Measurements from ENCODE around the gene GAST.
"Not testable (repeated sequence)": the region's sequence is repeated elsewhere in the genome, so short reads cannot be mapped to it uniquely, and the experiment has no call there.

GAST gene, protein sequence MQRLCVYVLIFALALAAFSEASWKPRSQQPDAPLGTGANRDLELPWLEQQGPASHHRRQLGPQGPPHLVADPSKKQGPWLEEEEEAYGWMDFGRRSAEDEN

DNA sequence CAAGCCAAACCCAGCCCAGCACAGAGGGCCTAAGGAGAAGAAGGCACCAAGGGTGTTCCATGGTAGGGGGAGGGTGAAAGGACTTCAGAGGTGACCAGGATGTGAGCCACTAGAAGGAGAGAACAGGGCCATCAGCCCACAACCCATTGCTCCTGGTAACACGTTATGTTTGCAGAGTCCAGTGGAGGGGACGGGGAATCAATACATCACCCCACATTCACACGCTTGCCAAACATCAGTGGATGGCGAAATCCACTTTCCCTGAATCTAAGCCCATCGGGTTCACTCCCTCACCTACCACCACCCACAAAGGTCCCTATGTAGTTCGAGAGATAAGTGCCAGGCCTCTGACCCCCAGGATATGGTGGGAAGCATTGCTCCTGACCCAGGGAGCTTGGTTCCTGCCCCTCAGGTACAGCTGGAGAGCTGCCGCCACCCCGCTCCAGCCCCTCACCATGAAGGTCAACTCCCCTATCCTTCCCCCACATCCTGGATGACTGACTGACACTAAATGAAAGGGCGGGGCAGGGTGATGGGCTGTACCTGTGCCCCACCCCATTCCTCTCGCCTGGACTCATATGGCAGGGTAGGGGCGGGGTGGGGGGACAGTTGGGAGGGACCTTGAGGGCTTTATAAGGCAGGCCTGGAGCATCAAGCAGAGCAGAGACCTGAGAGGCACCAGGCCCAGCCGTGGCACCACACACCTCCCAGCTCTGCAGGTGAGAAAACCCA is at the start of gene GAST:
Gene GAST (plus strand): TSS at position 663 of the 732 bp plus-strand sequence. CDS start 3,106 bp downstream, outside the sequence.
- no peak for DNase-seq

- no peak for DNase-seq
Measured at GRCh38 chr17:41663451-41664171, 48.5 kb upstream of the GAST start.

DNA sequence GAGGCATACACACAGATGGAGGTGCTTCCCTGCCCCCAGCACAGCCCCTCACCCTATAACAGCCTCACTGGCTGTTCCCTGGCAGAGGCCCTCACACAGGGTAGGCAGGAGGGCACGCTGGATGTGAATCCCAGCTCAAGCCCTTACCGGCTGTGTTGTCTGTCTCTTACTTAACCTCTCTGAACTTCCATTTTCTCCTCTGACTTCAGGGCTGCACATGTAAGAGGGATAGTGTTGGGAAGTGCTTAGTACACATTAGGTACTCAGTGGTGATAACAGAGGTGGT is 48.0 kb upstream of the GAST start:
- no peak for DNase-seq

DNA sequence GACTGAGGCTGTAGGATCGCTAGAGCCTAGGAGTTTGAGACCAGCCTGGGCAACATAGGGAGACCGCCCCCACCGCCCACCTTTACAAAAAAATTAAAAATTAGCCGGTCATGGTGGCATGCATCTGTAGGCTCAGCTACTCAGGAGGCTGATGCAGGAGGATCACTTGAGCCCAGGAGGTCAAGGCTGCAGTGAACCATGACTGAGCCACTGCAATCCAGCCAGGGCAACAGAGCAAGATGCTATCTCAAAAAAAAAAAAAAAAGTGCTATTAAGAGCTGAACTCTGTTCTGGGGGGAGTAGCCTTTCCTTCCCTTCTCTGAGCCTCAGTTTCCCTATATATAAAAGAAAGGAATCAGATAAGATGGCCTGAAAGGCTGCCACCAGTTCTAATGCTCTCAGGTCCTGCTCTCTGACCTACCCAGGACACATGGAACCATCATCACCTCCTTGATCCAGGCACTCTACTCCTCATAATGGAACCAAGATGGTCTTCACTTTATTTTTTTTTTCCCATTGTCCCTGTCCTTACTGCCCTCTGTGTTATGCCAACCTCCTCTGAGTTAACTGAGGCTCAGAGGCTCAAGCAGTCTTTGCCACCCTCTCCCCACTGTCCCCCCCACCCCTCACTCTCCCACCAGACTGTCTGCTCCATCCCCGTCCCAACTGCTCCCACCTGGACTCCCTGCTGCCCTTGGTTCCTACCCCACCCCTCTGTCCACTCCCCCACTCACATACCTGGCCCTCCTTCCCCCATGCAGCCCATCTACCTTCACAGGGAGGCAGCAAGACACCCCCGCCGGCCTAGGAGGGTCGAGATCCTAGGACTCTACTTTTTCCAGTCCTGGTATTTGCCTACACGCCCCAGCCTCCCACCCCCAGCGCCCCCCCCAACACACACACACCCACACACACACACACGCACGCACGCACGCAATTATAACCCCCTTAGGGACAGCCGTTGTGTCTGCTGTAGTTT is 47.3 kb upstream of the GAST start:
- DNase-seq, result no peak

- DNase-seq, result peak in 54 of 56 donors; percentile 49 to 90 (median 76)
Measured at GRCh38 chr17:41665566-41666236, 46.4 kb upstream of the GAST start.

- DNase-seq, result peak in 25 of 56 donors; percentile 22 to 87 (median 60)
Measured at GRCh38 chr17:41666237-41666641, 45.9 kb upstream of the GAST start.

GRCh38 chr17:41666708-41667279 is 45.3 kb upstream of the GAST start:
- peak in 53 of 56 donors; percentile 22 to 89 (median 69) for DNase-seq

DNA sequence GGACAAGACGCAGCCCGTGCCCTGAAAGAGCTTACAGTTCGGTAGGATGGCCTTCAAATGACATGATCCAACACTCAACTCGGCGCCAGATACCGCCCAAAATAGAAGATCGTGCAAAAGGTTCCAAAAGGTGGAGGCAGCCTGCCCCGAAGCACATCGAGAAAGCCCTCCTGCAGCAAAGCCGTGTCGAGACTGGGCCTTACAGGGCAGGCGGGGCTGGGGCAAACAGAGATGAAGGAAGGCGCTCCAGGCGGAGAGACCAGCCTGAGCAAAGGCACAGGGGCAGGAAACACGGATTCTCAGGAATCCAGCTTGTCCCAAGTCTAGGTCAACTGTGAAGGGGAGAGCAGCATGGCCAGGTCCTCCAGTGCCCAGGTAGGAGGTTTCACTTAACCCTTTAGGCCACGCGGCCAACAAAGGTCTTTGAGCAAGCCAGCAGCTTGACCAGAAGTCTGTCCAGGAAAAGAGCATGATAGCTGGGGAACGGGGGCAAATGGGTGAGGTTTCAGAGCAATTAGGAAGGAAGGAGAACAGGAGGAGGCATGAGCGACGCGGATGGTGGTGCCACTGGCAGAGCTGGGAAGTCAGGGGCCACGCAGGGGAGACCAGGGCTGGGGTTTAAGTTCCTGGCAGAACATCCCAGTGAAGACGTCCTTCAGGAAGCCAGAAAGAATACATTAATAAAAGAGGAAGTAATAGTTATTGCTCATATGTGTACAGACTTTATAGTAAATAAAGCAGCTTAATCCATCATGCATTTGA is 44.7 kb upstream of the GAST start:
- DNase-seq, result no peak

DNA sequence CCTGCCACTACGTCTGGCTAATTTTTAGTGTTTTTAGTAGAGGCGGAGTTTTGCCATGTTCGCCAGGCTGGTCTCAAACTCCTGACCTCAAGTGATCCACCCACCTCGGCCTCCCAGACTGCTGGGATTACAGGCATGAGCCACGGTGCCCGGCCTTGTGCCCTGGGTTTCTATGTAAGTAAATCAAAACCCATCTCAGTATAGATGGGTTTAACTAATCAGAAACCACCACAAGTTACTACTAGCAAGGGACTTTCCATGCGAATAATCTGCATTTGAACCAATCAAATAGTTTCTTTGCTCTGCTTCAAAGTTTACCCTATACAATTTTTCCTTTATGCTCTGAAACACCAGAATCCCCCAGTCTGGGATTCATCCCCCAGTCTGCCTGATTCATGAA is 40.0 kb upstream of the GAST start:
- no peak for DNase-seq

GRCh38 chr17:41675157-41676057 is 36.7 kb upstream of the GAST start:
- DNase-seq, result not testable (repeated sequence)

DNA sequence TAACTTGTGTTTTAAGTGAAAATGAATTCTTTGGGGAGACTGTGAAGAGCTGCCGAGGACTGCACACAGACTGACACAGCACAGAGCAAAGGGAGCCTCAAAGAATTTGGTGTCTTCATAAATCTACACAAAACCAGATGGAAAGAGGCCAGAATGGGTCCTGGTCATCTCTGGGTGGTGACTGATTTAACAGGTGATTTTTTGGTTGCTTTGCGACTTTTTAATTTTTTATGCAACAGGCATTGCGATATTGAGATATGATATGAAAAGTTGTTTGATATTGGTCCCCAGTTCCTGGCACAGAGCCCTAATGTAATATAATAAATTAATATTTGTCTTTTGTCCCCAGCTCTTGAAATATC is 36.1 kb upstream of the GAST start:
- DNase-seq, result no peak

GRCh38 chr17:41678411-41678906 is 33.7 kb upstream of the GAST start:
- DNase-seq, result no peak

DNA sequence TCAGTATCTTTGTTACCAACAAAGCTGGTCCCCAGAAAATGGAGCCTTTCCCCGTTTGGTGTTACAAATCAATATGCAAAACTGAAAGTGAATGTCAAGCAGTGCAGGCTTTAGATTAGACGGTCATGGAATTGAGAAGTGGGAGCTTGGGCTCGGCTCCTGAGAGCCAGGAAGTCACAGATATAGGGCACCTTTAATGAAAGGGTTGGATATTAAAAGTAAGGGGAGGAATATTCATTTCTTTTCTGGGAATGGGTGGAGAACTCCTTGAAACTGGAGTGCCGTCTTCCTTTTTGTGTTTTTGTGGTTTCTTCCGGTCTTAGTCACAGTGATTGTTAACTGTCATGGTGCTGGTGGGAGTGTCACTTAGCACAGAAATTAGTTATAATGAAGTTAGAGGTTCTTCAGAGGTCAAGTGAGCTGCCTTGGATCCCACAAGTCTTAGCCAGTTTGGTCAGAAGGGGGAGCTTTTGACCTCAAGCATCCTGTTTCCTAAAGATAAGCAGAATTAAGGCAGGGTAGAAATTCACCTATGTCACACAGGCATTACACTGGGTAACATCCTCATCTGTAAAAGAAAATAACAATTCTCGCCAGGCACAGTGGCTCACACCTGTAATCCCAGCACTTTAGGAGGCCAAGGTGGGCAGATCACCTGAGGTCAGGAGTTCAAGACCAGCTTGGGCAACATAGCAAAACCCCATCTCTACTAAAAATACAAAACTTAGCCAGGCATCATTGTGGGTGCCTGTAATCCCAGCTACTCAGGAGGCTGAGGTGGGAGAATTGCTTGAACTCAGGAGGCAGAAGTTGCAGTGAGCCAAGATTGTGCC is 33.0 kb upstream of the GAST start:
- peak in 3 of 56 donors; percentile 16 to 31 (median 23) for DNase-seq

DNA sequence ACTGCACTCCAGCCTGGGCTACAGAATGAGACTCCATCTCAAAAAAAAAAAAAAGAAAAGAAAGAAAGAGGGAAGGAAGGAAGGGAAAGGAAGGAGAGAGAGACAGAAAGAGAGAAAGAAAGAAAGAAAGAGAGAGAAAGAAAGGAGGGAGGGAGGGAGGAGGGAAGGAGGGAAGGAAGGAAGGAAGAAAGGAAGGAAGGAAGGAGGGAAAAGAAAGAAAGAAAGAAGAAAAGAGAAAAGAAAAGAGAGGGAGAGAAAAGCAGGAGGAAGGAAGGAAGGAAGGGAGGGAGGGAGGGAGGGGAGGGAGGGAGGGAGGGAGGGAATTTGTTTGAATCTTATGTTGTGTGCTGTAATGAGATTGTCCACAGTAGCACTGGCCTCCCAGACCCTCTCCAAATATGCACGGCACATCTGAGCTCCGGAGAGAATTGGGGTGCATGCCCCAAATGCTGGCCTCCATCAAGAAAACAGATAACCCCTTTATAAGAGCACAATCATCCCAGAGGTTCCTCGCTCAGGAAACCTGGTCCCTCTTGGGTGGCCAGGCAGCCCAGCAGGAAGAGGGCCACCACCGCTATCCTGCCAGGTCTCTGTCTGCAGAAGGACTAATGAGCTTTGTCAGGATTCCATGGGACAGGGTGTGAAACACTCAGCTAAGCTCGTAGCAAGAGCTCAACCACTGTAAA is 32.2 kb upstream of the GAST start:
- DNase-seq, result no peak

- peak in 25 of 56 donors; percentile 6 to 68 (median 23) for DNase-seq
Measured at GRCh38 chr17:41680426-41681040, 31.6 kb upstream of the GAST start.

DNA sequence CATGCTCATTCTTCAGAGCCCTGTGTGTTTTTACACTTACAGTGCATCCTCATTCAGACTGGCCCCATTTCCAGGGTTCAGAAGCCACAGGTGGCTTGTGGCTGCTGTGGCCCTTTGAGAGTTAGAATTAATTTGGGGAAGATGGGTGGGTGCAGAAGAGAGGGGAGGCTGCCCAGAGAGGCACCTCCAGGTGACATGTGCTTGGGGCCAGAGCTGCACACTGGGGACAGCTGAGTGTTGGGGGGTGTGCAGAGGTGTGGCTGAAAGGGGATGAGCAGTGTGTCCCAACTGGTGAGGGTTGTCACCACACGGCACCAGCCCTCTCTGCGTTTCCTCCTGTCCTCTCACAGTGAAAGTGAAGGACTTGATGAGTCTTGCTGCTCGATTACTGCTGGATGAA is 30.4 kb upstream of the GAST start:
- DNase-seq, result no peak

- no peak for DNase-seq
Measured at GRCh38 chr17:41682631-41683030, 29.5 kb upstream of the GAST start.

Measured in nucleus accumbens (tissue), 56 donors.